OCI-LY7 (cell line): ENCODE measurements around the gene CSRNP3. TPM values are rescaled to one million over a fixed set of nuclear protein-coding genes. Genes with fewer than 3 reads are reported as not detected.

ENCODE experiments used
- BruUV-seq: library from RNA; stranded (reverse); fragments of 400-500 nt; replicated peaks from 2 replicates; lab custom pipeline; 2021; lab: Mats Ljungman, UMichigan
- CTCF ChIA-PET: fragments of 300-600 bp; sonication (Branson Sonifier 250); formaldehyde crosslinking; loops from one replicate; lab custom pipeline; 2022; ENCODE audit warnings: antibody characterized with exemption; ENCODE audit not compliant: unreplicated experiment; lab: Charles Lee
- POLR2A ChIA-PET: fragments of 300-600 bp; sonication (Branson Sonifier 250); formaldehyde crosslinking; loops from one replicate; lab custom pipeline; 2022; ENCODE audit warnings: antibody characterized with exemption; lab: Charles Lee
- DNase-seq: peaks from one replicate; pipeline ENCODE4 v3.0.0-alpha.2; 2015; ENCODE audit warnings: low spot score
- H2AFZ ChIP-seq: fragments of 200-600 bp; sonication (generic), shearing (Covaris generic); 2 replicates; pipeline ENCODE4 v1.6.1; 2014; ENCODE audit warnings: mild to moderate bottlenecking, antibody characterized with exemption, low read length, moderate library complexity
- H3K27ac ChIP-seq: fragments of 200-600 bp; sonication (generic); 2 replicates; pipeline ENCODE4 v1.5.1; 2014; ENCODE audit warnings: mixed run types, low read depth, mild to moderate bottlenecking, moderate library complexity, low read length, inconsistent platforms; ENCODE audit not compliant: poor library complexity, severe bottlenecking
- H3K36me3 ChIP-seq: fragments of 200-600 bp; sonication (generic); 2 replicates; pipeline ENCODE4 v1.6.1; 2014; ENCODE audit warnings: mild to moderate bottlenecking, antibody characterized with exemption, low read length, moderate library complexity, mixed read lengths; ENCODE audit not compliant: insufficient read depth
- H3K4me1 ChIP-seq: fragments of 200-600 bp; sonication (generic); 2 replicates; pipeline ENCODE4 v1.5.1; 2014; ENCODE audit warnings: mild to moderate bottlenecking, low read length; ENCODE audit not compliant: insufficient read depth, poor library complexity, severe bottlenecking
- H3K4me2 ChIP-seq: fragments of 200-600 bp; sonication (generic); 2 replicates; pipeline ENCODE4 v1.6.1; 2014; ENCODE audit warnings: mild to moderate bottlenecking, low read length
- H3K4me3 ChIP-seq: fragments of 200-600 bp; sonication (generic); 2 replicates; pipeline ENCODE4 v1.5.1; 2014; ENCODE audit warnings: mild to moderate bottlenecking, low read depth, low read length; ENCODE audit not compliant: poor library complexity, severe bottlenecking
- H3K79me2 ChIP-seq: fragments of 200-600 bp; sonication (generic); 2 replicates; pipeline ENCODE4 v1.6.1; 2016; ENCODE audit warnings: low read depth, mild to moderate bottlenecking, low read length, moderate library complexity, mixed read lengths; ENCODE audit not compliant: insufficient read depth
- H3K9me2 ChIP-seq: fragments of 200-600 bp; sonication (generic); 2 replicates; pipeline ENCODE4 v1.6.1; 2016; ENCODE audit warnings: mild to moderate bottlenecking, low read length, mixed read lengths; ENCODE audit not compliant: insufficient read depth
- H3K9me3 ChIP-seq: fragments of 200-600 bp; sonication (generic); 2 replicates; pipeline ENCODE4 v1.6.1; 2014; ENCODE audit warnings: mild to moderate bottlenecking, mixed run types, low read length, mixed read lengths
- H4K20me1 ChIP-seq: fragments of 200-600 bp; sonication (generic); 2 replicates; pipeline ENCODE4 v1.6.1; 2014; ENCODE audit warnings: mild to moderate bottlenecking, antibody characterized with exemption, low read length, moderate library complexity, mixed read lengths; ENCODE audit not compliant: insufficient read depth
- CTCF ChIP-seq: fragments of 200-600 bp; sonication (generic); conservative IDR thresholded peaks from 2 replicates; pipeline ENCODE4 v1.5.1; 2014; ENCODE audit warnings: mild to moderate bottlenecking, antibody characterized with exemption, low read length, moderate library complexity, mixed read lengths
- EZH2phosphoT487 ChIP-seq: fragments of 200-600 bp; sonication (generic); IDR thresholded peaks from 2 replicates; pipeline ENCODE4 v1.6.1; 2018; ENCODE audit warnings: low read depth, borderline replicate concordance, mild to moderate bottlenecking, mixed run types, antibody characterized with exemption, low read length, moderate library complexity, mixed read lengths
- intact Hi-C: fragments of 100-400 bp; cut with micrococcal nuclease; formaldehyde crosslinking; loops from one replicate; pipeline ENCODE4 v1.10.0; 2022; ENCODE audit not compliant: unreplicated experiment
- total RNA-seq, 2 experiments: library from RNA; depleted of rRNA in 1 of 2; stranded (reverse); fragments of >200 nt in 1 of 2; shearing (Covaris generic) in 1 of 2; gene quantifications; 2 replicates each; pipeline ENCODE4 v1.2.3, GENCODE V29; 2014 to 2022

CSRNP3 gene
- total RNA-seq, 2 experiments from 2014 or later: 0.44 to 1.4 TPM

- Histone ChIP-seq H3K4me1 (no peaks in the 10 kb centered on the region), H3K4me2 (no peak overlapping the region), H3K9me2 (no peaks in the 10 kb centered on the region), H3K9me3 (no peaks in the 10 kb centered on the region), H3K79me2 (no peaks in the 10 kb centered on the region), H3K36me3 (no peaks in the 10 kb centered on the region), H3K27ac (no peak overlapping the region), H4K20me1 (no peaks in the 10 kb centered on the region), H3K4me3 (no peak overlapping the region), H2AFZ (no peak overlapping the region)
- TF ChIP-seq CTCF (no peak), EZH2phosphoT487 (no peak)
- POLR2A ChIA-PET: no interaction called here
- no TSS peak for BruUV-seq
- CTCF ChIA-PET: no interaction called here
- no peak for DNase-seq
- intact Hi-C loops: no loop called here
Measured at GRCh38 chr2:165528691-165529090, 59.2 kb downstream of the CSRNP3 start.

GRCh38 chr2:165529130-165529529, 59.6 kb downstream of the CSRNP3 start:
- H3K79me2 ChIP-seq: no peaks in the 10 kb centered on the region
- no peaks in the 10 kb centered on the region for H3K9me2 ChIP-seq
- no peaks in the 10 kb centered on the region for H3K9me3 ChIP-seq
- ChIA-PET CTCF (no interaction called here), POLR2A (no interaction called here)
- intact Hi-C loops: no loop called here
- no peak for TF ChIP-seq CTCF
- no peak for TF ChIP-seq EZH2phosphoT487
- H3K36me3 ChIP-seq: no peaks in the 10 kb centered on the region
- no peaks in the 10 kb centered on the region for H3K4me1 ChIP-seq
- no peak overlapping the region for H3K4me3 ChIP-seq
- H4K20me1 ChIP-seq: no peaks in the 10 kb centered on the region
- DNase-seq: no peak
- H2AFZ ChIP-seq: no peak overlapping the region
- no TSS peak for BruUV-seq
- H3K4me2 ChIP-seq: no peak overlapping the region
- H3K27ac ChIP-seq: no peak overlapping the region

- H3K27ac ChIP-seq: no peak overlapping the region
- no peaks in the 10 kb centered on the region for H3K36me3 ChIP-seq
- no peaks in the 10 kb centered on the region for H3K4me1 ChIP-seq
- no peak overlapping the region for H2AFZ ChIP-seq
- CTCF ChIA-PET: no interaction called here
- intact Hi-C loops: no loop called here
- H3K4me3 ChIP-seq: no peak overlapping the region
- TF ChIP-seq CTCF (no peak), EZH2phosphoT487 (no peak)
- no peak for DNase-seq
- H3K79me2 ChIP-seq: no peaks in the 10 kb centered on the region
- no peaks in the 10 kb centered on the region for H3K9me3 ChIP-seq
- no peaks in the 10 kb centered on the region for H4K20me1 ChIP-seq
- BruUV-seq: no TSS peak
- POLR2A ChIA-PET: interaction anchor here (0.5 kb wide), 1 partner anchor 992 kb away, joined by 3 read pairs; no protein-coding TSS in a partner anchor
- H3K4me2 ChIP-seq: no peak overlapping the region
- no peaks in the 10 kb centered on the region for H3K9me2 ChIP-seq
Measured at GRCh38 chr2:165533331-165533730, 63.8 kb downstream of the CSRNP3 start.
